GM19023 (cell line): ENCODE data around the gene EGLN1.

ENCODE experiments used
- ATAC-seq: cut with Tn5 transposase; IDR thresholded peaks from one replicate; pipeline ENCODE4 v1.9.1; 2021; ENCODE audit warnings: mild to moderate bottlenecking, moderate library complexity; ENCODE audit not compliant: unreplicated experiment

The EGLN1 gene

GRCh38 chr1:231334952-231335351 lies 87.1 kb downstream of the EGLN1 start:
- ATAC-seq = no peak

GRCh38 chr1:231334079-231334666 lies 87.9 kb downstream of the EGLN1 start:
- ATAC-seq = no peak

- ATAC-seq = no peak
Measured at GRCh38 chr1:231332761-231333160, 89.3 kb downstream of the EGLN1 start.

DNA sequence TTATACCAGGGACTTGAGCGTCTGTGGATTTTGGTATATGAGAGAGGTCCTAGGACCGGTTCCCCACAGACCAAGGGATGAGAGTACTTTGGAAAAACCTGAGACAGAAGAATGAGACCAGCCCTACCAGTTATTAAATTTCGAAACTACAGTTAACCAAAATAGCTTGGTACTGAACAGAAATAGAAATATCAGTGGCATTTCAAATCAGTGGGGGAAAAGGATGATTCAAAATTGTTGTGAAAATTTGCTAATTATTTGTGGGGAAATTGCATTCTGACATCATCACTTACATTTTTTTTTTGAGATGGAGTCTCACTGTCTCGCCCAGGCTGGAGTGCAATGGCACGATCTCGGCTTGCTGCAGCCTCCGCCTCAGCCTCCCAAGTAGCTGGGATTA lies 92.6 kb downstream of the EGLN1 start:
- no peak for ATAC-seq

DNA sequence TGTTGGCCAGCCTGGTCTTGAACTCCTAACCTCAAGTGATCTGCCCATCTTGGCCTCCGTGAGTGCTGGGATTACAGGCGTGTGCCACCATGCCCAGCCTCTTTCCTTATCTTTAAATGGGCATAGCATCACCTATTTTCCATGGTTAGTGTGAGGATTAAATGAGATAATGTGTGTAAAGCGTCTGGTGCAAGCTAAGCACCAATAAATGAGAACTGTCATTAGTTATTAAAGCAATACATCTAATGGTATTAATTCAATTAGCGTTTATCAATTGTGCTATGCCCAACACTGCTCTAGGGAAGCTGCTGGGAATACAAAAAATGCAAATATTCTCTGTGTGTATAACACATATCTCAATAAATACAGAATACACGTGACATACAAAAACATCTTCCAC lies 94.5 kb downstream of the EGLN1 start:
- no peak for ATAC-seq

- ATAC-seq = no peak
Measured at GRCh38 chr1:231326248-231326647, 95.8 kb downstream of the EGLN1 start.

GRCh38 chr1:231324660-231325059 lies 97.4 kb downstream of the EGLN1 start:
- no peak for ATAC-seq

DNA sequence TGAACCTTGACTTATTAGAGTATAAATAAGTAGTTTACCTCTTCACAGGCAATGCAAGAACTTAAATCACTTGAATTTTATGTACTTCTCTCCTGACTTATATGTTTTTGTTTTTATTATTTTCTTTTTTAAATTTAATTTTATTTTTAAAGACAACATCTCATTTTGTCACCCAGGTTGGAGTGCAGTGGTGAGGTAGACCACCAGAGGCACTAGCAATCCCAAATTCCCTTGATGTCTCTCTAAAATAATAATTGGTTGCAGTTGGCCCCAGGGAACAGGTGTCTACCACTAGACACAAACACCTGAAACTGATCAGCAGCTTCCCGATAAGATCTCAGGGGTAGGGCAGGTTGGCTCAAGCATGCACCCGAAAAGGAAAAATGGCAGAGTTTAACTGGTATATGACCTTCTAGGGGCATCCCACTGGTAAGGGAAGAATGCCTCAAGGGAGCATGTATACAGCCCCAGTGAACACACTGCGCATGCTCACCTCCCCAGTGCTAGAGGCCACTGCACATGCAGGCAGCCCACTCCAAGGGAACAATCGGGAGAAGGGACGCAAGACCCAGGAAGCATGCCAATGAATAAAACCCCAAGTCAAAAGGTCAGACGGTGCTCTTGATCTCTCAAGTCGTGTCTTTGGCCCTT lies 99.1 kb downstream of the EGLN1 start:
- ATAC-seq = no peak

DNA sequence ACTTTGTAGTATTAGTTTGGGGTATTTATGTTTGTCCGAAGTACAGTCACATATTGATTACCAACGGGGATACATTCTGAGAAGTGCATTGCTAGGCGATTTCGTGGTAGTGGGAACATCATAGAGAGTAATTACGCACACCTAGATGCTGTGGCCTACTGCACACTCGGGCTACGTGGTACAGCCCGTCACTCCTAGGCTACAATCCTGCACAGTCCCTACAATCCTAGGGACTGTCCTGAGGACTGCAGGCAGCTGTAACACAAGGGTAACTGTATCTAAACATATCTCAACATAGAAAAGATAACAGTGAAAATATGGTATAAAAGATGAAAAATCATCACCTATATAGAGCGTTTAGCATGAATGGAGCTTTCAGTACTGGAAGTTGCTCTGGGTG lies 103.0 kb downstream of the EGLN1 start:
- ATAC-seq = no peak

- no peak for ATAC-seq
Measured at GRCh38 chr1:231318568-231318967, 103.5 kb downstream of the EGLN1 start.

- no peak for ATAC-seq
Measured at GRCh38 chr1:231318015-231318355, 104.1 kb downstream of the EGLN1 start.

DNA sequence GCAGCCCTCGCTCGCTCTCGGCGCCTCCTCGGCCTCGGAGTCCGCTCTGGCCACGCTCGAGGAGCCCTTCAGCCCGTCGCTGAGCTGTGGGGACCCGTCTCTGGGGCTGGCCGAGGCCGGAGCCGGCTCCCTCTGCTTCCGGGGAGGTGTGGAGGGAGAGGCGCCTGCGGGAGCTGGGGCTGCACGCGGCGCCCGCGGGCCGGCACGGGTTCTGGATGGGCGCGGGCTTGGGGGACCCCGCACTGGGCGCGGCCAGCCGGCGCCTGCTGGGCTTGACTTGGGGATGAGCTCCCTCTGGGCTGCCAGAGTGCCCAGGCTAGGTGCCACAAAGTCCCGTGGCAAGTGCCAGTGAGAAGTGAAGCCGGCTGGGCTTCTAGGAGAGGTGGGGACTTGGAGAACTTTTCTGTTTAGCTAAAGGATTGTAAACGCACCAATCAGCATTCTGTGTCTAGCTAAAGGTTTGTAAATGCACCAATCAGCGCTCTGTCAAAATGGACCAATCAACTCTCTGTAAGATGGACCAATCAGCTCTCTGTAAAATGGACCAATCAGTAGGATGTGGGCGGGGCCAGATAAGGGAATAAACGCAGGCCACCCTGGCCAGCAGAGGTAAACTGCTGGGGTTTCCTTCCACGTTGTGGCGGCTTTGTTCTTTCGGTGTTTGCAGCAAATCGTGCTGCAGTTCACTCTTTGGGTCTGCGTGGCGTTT lies 104.6 kb downstream of the EGLN1 start:
- ATAC-seq = no peak

DNA sequence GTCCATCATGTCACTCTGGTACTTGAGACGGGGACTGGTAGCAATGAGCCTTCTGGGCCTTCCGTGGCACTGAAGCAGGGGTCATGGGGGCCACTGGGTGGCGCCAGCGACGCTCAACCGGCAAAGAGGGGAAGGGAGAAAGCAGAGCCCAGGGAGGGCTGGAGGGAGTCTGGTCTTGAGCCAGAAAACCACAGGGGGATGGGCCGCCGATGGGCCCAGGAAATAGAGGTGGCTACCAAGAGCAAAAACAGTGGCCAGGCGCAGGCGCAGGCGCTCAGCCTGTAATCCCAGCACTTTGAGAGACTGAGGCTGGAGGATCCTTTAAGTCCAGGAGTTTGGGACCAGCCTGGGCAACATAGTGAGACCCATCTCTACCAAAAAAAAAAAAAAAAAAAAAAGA lies 106.2 kb downstream of the EGLN1 start:
- ATAC-seq = no peak
